ENCODE results near the gene LSM10.

GRCh38 chr1:36400514-36400824 lies 2.8 kb upstream of the LSM10 start:
- TF ChIP-seq CTCF (IDR thresholded peaks at IDR 0.05 in 8 of 11, conservative IDR thresholded peaks at IDR 0.05 in 3 of 11) (no peak), POLR2AphosphoS5 (IDR thresholded peaks at IDR 0.05) (no peak), POLR2A (IDR thresholded peaks at IDR 0.05) (no peak)

Measured in spleen (tissue), 7 donors.